GDM1 (cell line): ENCODE measurements around the gene GRB2.
"Not testable (repeated sequence)": the region's sequence is repeated elsewhere in the genome, so short reads cannot be mapped to it uniquely, and the experiment has no call there.

Source experiments
- DNase-seq: peaks from one replicate; lab custom pipeline; 2025; lab: John Stamatoyannopoulos, UW

GRB2 gene

DNA sequence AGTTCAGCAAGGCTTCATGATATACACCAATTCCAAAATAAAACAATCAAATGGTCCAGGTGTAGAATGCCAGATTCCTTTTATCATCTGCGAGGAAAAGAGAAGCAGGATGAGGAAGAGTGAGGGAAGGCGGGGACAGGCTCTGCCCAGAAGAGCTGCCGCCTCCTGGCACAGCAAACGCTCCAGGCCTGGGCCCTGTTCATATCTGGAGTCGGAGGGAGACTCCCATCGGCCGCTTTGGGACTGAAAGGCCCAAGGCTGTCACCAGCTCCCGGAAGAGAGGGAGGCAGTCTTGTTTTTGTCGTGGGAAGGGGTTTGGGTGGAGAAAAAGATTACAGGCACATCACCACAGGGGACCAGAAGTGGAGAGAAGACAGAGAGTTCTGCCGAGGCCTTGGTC lies 87.3 kb downstream of the GRB2 start:
- DNase-seq = no peak

DNA sequence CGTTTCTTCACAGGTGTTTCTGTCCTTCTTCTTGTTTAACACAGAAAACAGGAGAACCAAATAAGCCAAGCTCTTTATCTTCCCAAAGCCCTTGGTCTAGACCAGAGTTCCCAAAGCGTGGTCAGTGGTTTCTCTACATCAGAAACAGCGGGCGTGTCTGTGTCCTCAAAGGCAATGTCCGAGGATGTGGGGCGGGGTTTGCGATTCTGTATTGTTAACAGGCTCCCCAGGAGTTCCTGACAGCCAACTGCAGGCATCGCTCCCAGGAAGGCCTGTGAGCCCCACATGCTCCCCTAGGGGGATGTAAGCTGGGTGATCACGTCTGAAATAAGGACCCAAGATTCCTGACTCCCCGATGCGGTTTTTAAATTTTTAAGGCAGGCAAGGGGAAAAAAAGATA lies 87.8 kb downstream of the GRB2 start:
- DNase-seq = no peak

DNA sequence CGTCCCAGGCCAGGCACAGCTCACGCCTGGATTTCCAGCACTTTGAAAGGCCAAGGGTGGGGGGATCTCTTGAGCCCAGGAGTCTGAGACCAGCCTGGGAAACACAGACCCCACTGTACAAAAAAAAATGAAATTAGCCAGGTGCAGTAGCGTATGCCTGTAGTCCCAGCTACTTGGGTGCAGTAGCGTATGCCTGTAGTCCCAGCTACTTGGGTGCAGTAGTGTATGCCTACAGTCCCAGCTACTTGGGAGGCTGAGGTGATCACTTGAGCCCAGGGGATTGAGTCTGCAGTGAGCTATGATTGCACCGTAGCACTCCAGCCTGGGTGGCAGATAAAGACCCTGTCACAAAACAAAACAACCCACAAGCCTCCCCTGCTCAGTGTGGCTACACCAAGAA lies 89.2 kb downstream of the GRB2 start:
- DNase-seq = no peak

DNA sequence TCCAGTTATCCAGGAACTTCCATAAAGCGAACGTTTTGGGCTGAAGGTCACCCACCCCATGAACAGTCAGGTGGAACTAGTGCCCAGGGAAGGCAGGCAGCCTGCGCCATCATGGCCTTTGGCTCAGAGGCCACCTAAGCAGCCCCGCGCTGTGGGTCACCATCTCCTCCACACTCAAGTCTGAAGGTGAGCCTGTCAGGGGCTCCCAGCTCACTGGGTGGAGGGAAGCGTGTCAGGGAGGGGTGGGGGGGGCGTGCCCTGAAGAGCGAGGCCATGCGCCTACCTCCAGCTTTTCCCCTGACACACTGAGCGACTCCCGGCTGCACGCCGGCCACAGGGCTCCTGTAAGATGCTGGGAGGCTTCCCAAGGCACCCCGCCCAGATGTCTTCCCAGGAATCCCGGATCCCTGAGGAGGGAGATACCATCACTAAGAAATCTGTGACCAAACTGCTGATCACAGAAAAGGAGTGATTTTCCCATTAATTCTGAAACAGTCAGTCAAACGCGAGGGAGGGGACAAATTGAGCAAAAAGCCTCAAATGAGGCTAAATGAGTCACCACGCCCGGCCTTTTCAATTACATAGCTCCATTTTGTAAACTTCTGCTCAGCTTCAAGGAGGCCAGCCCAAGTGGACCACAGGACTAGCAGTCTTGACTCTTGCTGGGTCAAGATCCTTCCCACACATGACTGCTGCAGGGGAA lies 89.8 kb downstream of the GRB2 start:
- no peak for DNase-seq

DNA sequence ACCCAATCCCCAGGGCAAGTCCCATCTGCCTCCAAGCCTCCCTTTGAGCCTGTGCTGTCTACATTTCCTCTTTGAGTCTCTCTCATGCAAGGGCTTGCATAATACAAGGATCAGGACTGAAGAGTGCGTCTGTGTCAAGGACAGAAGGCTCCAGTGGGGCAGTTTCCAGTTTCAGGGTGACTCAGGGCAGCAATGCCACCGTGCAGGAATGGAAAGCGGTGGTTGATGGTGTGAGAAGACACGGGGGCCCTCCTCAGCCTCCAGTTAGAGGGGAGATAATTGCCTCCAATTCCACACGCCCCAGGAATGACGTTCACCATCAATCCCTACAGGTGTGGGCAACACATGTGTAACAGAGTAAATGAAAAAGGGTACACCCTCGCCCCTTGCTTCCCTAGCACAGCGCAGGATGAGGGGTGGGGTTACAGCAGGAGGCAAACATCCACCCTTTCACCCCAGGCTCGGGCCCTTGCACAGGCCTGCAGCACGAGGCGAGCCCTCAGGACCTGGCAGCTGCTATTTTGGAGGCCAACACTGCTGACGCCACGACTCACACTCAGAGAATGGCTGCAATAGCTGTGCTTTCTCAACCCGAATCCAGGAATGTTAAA lies 91.4 kb downstream of the GRB2 start:
- no peak for DNase-seq

DNA sequence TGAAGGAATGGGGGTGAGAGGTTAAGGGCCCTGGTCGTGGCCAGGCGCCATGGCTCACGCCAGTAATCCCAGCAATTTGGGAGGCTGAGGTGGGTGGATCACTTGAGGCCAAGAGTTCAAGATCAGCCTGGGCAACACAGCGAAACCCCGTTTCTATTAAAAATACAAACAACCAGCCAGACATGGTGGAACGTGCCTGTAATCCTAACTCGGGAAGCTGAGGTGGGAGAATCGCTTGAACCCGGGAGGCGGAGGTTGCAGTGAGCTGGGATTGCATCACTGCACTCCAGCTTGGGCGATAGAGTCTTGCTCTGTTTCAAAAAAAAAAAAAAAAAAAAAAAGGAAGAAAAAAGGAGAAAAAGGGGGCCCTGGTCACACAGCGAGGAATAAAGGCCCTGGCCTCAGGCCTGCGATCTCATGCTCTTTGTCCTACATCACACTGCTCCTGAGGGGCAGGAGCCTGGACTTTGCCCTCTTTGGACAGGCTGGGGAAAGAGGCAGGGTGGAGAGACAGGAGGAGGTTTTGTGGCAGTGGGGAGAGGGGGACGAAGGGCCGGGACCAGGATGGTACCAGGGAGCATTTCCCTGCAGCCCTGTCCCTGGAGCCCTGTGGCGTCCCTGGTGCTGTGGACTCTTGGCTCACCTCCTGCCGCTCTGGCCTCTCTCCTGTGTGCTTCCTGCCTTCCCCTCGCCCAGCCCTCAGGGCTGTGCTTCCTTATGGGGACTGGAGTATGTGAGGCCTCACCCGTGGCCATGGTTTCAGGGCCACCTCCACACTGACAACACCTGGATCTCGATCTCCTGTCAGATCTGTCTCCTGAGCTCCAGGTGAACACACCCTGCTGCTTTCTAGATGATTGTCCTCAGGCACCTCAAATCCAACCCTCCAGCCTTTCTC lies 96.5 kb downstream of the GRB2 start:
- no peak for DNase-seq

DNA sequence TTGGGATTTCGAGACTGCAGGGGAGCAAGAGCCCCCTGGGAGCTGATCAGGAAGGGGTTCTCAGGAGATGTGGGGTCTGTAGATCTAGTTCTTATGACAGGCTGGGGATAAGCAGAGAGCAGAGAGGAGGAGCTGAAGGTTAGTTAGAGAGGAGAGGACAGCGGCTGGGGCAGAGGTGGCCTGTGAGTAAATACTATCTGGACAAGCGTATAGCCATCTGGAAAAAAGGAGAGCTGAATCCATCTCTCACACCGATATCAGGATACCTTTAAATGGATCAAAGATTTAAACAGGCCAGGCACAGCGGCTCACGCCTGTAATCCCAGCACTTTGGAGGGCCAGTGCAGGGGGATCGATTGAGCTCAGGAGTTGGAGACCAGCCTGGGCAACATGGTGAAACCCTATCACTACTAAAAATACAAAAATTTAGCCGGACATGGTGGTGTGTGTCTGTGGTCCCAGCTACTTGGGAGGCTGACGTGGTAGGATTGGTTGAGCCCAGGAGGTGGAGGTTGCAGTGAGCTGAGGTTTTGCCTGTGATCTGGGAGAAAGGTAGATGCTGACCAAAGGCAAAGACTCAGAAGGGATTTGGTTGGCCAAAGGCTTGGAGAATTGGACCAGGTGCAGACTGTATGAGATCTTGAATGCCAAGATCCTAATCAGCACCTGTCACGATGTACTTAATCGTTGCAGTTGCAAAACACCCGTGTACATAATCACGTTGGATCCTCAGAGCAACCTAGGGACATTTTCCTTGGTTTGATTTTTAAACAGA lies 97.3 kb downstream of the GRB2 start:
- no peak for DNase-seq

DNA sequence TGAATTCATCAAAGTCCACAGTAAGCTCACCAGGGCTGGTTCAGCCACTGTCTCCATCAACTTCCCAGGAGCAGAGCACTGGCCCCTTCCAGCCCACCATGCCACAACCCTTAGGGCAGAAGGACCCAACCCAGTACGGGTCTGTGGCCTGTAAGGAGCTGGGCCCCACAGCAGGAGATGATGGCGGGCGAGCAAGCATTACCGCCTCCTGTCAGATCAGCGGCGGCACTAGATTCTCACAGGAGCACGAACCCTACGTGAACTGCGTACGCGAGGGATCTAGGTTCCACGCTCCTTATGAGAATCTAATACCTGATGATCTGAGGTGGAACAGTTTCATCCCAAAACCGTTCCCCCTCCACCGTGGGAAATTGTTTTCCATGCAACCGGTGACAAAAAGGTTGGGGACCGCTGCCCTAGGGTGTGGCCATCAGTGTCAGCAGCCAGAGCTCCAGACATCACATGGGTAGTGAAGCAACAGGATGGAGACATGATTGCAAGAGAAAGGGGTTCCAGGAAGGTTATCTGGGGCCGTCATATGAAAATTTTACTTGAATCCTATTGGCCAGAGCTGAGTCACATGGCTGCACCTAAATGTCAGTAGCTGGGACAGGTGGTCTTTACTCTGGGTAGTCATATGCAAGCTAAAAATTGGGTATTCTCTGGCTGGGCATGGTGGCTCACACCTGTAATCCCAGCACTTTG lies 103.8 kb downstream of the GRB2 start:
- DNase-seq = no peak

DNA sequence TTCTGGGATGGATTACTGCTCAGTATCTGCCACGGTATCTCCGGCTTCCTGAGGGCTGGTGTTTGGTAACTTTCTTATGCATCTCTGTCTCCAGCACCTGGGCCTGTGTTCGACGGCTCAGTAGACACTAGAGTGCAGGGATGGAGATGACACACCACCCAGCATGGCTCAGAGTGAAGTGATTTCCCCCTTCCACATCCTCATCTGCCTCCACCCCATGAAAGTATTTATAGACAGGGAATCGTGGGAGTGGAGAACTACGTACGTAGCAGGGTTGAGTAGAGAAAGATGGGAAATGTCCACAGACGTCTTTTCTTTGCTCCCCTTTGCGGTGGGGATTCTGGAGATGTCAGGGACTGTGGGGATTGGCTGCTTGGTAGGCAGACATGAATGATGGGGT lies 104.4 kb downstream of the GRB2 start:
- no peak for DNase-seq

DNA sequence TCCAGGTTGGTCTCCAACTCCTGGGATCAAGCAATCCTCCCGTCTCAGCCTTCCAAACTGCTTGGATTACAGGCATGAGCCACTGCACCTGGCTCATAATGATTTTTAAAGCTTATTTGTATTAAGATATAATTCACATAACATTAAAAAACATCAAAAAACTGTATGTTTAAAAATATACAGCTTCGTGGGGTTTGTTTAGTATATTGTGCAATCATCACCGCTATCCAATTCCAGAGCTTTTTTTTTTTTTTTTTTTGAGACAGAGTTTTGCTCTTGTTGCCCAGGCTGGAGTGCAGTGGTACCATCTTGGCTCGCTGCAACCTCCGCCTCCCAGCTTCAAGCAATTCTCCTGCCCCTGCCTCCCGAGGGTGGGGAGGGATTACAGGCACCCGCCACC lies 105.2 kb downstream of the GRB2 start:
- no peak for DNase-seq

DNA sequence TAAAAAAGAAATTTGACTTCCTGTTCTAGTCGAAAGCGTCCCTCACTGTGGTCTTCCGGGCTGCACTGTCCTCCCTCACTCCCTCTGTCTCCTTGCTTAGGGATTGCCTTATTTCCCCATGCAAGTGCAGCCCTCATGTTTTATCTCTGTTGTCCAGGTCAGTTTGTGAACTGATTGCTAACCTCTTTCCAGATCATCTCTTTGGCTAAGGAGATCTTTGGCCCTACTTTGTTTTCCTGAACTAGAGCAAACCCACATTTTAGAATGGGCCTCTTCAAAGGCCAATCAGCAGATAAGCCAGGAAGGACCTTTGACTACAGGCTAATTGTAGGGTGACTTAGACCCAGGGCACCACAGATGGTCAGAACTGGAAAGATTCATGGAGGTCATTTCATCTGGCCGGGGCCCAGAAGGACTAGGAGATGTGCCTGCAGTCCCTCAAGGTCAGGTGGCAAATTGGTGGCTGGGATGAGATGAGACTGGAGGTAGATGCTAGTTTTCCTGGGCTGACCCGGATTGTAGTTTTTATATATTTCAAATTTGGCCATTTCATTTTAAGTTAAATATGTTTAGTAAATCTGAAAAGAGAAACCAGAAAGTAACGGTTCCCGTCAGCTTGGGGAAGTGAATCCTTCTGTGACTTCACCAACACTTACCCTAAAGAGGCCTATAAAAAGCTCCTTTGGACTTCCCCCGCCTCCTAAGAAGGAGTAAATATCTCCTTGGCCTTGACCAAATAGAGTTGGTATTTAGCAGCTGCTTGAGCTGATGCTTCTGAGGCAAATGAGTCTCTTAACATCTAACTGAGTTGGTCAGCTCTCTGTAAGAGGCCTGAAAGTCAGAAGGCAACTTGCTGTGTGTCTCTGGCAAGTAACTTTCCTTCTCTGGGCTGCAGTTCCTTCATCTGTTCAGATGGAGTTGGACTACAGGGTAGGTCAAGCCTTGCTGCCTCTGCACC lies 110.0 kb downstream of the GRB2 start:
- DNase-seq = no peak

DNA sequence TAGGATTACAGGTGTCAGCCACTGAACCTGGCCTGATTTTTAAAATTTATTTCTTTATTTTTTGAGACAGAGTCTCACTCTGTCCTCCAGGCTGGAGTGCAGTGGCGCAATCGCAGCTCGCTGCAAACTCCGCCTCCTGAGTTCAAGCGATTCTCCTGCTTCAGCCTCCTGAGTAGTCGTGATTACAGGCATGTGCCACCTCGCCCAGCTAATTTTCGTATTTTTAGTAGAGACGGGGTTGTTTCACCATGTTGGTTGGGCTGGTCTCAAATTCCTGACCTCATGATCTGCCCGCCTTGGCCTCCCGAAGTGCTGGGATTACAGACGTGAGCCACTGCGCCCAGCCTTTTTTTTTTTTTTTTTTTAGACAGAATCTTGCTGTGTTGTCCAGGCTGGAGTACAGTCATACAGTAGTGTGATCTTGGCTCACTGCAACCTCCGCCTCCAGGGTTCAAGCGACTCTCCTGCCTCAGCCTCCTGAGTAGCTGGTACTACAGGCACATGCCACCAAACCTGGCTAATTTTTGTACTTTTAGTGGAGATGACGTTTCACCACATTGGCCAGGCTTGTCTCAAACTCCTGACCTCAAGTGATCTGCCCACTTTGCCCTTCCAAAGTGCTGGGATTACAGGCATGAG lies 112.5 kb downstream of the GRB2 start:
- DNase-seq = not testable (repeated sequence)

DNA sequence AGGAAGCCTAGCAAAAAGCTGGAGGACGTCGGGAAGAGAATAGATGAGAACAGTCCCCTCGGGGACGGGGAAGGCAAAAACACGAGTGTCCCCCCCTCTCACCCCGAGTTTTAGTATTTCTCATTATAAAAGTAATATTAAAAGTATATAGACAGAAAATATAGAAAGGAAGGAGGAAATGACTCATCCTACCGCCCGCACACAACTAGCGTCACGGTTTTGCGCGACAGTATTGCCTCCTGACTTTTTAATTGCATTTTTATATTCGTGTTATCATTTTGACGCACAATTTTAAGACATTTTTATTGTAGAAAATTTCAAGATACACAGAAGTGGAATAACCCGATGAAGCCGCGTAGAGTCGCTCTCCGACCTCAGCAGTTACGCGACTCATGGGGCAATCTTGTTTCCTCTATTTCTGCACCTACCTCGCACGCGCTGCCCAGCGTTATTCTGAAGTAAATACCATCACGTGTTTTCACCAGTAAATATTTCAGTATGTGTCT lies 115.6 kb downstream of the GRB2 start:
- peak; percentile 46 for DNase-seq

DNA sequence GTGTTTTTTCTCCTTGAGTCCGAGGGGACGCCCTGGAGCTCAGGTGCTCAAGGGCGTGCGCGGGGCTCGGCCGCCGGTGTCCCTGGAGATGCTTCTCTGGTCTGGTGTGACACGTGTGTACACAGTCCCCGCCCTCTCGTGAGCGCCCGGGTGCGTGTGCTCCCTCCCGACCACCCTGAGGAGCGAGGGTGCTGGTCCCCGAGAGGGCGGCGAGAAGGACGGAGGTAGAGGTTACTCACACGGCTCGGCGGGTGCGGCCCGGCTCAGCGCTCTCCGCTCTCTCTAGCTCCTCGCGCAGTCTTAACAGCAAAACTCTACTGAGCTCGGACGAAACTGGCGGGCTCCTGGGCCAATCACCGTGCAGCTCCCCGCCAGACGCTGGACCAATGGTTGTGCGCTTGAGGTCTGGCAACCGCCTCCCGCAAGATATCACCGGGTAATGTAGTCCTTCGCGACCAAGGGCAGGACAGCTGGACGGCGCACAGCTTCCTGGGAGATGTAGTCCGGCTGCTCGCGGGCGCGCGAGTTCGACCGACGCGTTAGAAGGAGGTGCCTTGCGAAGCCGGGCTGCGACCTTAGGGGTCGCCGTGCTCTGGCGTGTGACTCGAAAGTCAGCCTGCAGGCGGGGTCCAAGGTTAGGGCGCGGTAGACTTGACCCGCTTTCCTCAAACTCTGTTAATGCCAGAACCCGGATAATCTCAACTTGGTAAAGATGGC lies 116.2 kb downstream of the GRB2 start, which contains the start of gene SLC25A19:
Gene SLC25A19, minus strand, starts transcription at position 319 of the 717 bp plus-strand sequence. CDS start 2,669 bp downstream, outside the sequence.
- DNase-seq = peak; percentile 98

DNA sequence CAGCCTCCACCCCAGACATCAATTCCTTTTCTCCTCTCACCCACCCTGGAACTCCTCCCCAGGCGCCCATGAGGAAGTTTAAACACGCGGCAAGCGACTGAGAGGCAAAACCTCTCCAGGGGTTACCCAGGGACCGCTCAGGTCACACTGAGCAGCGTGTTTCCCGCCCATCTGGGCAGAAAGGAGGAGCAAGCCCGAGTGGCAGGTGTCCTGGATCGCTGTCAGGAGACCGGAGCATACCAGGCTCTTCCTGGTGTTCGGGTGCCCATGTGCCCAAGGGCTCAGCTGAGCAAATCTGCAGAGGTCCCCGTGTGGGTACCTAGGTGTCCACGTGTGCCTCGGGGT lies 116.7 kb downstream of the GRB2 start:
- DNase-seq = no peak

DNA sequence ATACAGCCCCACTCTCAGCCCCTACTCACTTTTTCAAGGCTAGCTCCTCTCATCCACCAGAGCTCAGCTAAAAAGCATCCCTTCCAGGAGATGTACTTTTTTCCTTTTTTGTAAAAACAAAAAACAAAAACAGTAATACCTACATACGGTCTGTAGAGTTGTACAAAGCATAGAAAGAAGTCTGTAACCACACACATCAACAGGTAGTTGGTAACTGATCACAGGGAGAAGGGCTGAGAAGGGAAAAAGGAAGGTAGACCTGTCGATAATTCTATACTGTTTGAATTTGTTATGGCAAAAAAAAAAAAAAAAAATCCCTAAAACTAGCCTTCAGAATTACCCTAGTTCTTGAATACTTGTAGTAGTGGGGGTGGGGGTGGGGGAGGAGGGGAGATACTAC lies 117.1 kb downstream of the GRB2 start:
- DNase-seq = no peak

DNA sequence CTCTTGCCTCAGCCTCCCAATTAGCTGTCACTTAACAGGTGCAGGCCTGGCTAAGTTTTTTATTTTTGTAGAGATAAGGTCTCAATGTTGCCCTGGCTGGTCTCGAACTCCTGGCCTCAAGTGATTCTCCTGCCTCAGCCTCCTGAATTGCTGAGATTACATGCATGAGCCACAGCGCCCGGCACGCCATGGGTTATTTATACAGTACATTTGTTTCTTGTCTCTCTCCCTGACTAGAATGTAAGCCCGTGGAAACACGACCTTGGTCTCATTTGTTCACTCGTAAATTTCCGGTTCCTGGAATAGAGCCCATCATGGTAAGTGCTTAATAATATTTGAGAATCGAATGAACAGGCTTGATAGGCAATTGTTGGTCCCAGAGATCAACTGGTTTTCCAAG lies 118.3 kb downstream of the GRB2 start:
- DNase-seq = no peak

DNA sequence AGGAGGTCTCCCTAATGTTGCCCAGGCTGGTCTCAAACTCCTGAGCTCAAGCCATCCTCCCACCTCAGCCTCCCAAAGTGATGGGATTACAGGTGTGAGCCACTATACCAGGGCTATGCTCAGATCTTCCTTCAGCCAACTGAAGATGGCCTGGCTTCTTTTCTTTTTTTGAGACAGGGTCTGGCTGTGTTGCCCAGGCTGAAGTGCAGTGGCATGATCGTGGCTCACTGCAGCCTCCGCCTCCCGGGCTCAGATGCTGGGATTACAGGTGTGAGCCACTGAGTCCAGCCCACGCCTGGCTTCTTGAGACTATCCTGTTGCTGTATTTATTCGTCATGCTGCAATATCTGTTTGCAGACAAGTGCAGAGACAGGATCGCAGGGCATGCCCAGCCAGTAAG lies 120.4 kb downstream of the GRB2 start:
- DNase-seq = no peak

DNA sequence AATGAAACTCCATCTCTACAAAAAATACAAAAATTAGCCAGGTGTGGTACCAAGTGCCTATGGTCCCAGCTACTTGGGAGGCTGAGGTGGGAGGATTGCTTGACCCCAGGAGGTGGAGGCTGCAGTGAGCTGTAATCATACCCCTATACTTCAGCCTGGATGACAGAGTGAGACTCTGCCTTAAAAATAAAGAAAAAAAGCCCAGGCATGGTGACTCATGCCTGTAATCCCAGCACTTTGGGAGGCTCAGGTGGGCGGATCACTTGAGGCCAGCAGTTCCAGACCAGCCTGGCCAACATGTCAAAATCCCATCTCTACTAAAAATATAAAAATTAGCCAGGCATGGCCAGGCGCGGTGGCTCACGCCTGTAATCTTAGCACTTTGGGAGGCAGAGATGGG lies 125.3 kb downstream of the GRB2 start:
- DNase-seq = not testable (repeated sequence)
